WERI-Rb-1 (cell line): ENCODE measurements around the gene MFSD6.

Experiments
- DNase-seq: peaks from one replicate; pipeline ENCODE4 v3.0.0-alpha.2; 2020
- H3K27ac ChIP-seq: fragments of 250-450 bp; sonication (Bioruptor Pico); 2 replicates; pipeline ENCODE4 v1.5.1; 2020; ENCODE audit warnings: mild to moderate bottlenecking, moderate library complexity
- H3K27me3 ChIP-seq: fragments of 250-450 bp; sonication (Bioruptor Pico); 2 replicates; pipeline ENCODE4 v1.5.1; 2021; ENCODE audit warnings: mild to moderate bottlenecking, low read depth, moderate library complexity; ENCODE audit not compliant: insufficient read depth, severe bottlenecking
- H3K36me3 ChIP-seq: fragments of 250-450 bp; sonication (Bioruptor Pico); 2 replicates; pipeline ENCODE4 v1.5.1; 2020; ENCODE audit warnings: mild to moderate bottlenecking, moderate library complexity
- H3K4me3 ChIP-seq: 2 replicates; pipeline ENCODE4 v1.5.1; 2011; ENCODE audit warnings: low read depth, mild to moderate bottlenecking, control low read depth, low read length
- H3K9me3 ChIP-seq: fragments of 250-450 bp; sonication (Bioruptor Pico); 2 replicates; pipeline ENCODE4 v1.5.1; 2021; ENCODE audit warnings: mild to moderate bottlenecking, moderate library complexity; ENCODE audit not compliant: severe bottlenecking
- CTCF ChIP-seq: IDR thresholded peaks from 2 replicates; pipeline ENCODE4 v1.5.1; 2011; ENCODE audit warnings: low read depth, mild to moderate bottlenecking, control low read depth, inconsistent platforms, low read length

The MFSD6 gene

GRCh38 chr2:190387422-190387821 is 20.7 kb upstream of the MFSD6 start:
- Histone ChIP-seq H3K27ac (no peak overlapping the region), H3K27me3 (no peaks in the 10 kb centered on the region), H3K9me3 (no peaks in the 10 kb centered on the region), H3K36me3 (no peaks in the 10 kb centered on the region), H3K4me3 (no peak overlapping the region)
- DNase-seq, result no peak
- no peak for TF ChIP-seq CTCF

GRCh38 chr2:190396271-190396670 is 11.9 kb upstream of the MFSD6 start:
- no peak for TF ChIP-seq CTCF
- Histone ChIP-seq H3K27me3 (no peaks in the 10 kb centered on the region), H3K9me3 (no peaks in the 10 kb centered on the region), H3K27ac (no peak overlapping the region), H3K36me3 (no peaks in the 10 kb centered on the region), H3K4me3 (no peak overlapping the region)
- DNase-seq, result no peak

DNA sequence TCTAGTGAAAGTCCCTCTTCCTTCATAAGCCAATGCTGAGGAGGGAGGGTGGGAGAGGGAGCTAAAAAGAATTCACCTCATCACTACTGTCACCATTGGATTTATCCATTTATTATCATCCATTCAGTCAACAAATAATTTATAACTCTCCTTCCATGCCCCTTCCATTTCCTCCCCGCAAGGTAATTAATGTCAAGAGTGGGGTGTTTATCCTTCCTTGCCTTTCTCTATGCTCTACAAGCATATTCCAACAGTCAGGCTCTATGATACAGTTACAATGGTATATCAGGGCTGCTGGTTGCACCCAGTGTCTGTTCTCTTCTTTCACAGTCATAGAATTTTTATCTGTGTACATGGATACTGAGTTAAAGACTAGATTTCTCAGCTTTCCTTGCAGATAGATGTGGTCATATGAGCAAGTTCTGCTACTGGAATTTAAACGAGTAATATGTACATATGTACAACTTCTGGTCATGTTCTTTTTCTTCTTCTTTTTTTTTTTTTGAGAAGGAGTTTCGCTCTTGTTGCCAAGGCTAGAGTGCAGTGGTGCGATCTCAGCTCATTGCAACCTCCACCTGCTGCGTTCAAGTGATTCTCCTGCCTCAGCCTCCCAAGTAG is 5.1 kb upstream of the MFSD6 start:
- no peak for DNase-seq
- no peak overlapping the region for H3K4me3 ChIP-seq
- H3K9me3 ChIP-seq, result no peaks in the 10 kb centered on the region
- no peak for TF ChIP-seq CTCF
- H3K27ac ChIP-seq, result no peak overlapping the region
- no peaks in the 10 kb centered on the region for H3K27me3 ChIP-seq
- H3K36me3 ChIP-seq, result no peaks in the 10 kb centered on the region

- no peaks in the 10 kb centered on the region for H3K27me3 ChIP-seq
- TF ChIP-seq CTCF, result no peak
- DNase-seq, result no peak
Measured at GRCh38 chr2:190404487-190404886, 3.7 kb upstream of the MFSD6 start.

GRCh38 chr2:190405070-190405469 is 3.1 kb upstream of the MFSD6 start:
- no peak for TF ChIP-seq CTCF

More at GRCh38 chr2:190404487-190404886, 3.7 kb upstream of the MFSD6 start:
- H3K9me3 ChIP-seq, result no peaks in the 10 kb centered on the region
- H3K27ac ChIP-seq, result no peak overlapping the region
- H3K4me3 ChIP-seq, result no peak overlapping the region
- H3K36me3 ChIP-seq, result no peaks in the 10 kb centered on the region

DNA sequence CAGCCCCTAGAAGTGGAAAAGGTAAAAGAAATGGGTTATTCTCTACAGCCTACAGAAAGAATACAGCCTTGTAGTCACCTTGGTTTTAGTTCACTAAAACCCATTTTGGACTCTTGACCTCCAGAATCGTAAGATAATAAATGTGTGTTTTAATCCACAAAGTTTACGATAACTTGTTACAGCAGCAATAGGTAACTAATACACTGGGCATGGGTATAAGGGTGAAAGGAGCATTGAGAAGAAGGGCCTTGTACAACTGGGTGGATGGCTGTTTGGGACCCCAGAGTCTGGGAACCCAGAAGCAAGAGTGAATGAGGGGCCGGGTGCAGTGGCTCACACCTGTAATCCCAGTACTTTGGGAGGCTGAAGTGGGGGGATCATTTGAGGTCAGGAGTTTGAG is 2.2 kb upstream of the MFSD6 start:
- Histone ChIP-seq H3K27me3 (no peaks in the 10 kb centered on the region), H3K4me3 (no peak overlapping the region), H3K9me3 (no peaks in the 10 kb centered on the region), H3K27ac (no peak overlapping the region), H3K36me3 (no peaks in the 10 kb centered on the region)
- no peak for TF ChIP-seq CTCF
- no peak for DNase-seq

More at GRCh38 chr2:190405070-190405469, 3.1 kb upstream of the MFSD6 start:
- no peaks in the 10 kb centered on the region for H3K36me3 ChIP-seq
- no peaks in the 10 kb centered on the region for H3K27me3 ChIP-seq
- H3K9me3 ChIP-seq, result no peaks in the 10 kb centered on the region
- no peak overlapping the region for H3K4me3 ChIP-seq
- DNase-seq, result no peak
- H3K27ac ChIP-seq, result no peak overlapping the region
